GM21529 (cell line): Measurements from ENCODE around the gene DGCR2.
"Not testable (repeated sequence)": the region's sequence is repeated elsewhere in the genome, so short reads cannot be mapped to it uniquely, and the experiment has no call there.

Source experiments
- ATAC-seq: cut with Tn5 transposase; IDR thresholded peaks from one replicate; pipeline ENCODE4 v1.9.1; 2021; ENCODE audit not compliant: unreplicated experiment

The DGCR2 gene

DNA sequence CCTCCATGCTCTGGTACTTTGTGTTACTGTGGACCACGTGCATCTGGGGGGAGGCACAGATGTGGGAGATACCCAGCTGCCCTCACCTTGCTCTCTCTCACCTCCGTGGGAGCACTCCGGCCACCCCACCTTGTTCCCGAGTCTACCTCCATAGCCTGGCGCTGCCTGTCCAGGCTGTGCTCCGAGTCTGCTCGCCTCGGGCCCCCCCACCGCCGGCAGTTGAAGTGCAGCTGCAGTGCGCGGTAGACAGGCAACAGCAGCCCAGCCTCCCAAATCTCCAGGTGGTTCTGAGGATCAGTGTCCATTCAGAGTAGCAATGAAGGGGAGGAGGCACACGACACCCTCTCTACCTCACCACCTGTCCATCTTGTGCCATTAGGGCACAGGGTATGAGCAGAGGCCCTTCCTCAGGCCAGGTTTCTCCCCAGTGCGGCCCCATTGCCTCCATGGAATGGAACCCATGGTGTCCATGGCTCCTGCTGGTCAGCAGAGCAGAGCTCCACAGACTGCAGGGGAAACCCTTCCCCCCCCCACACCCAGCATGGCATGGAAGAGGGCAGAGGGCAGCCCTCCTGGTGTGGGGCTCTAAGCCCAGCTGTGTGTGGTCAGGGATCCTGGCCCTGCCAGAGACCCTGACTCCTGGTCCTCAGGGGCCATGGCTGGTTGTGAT, 89.2 kb downstream of the DGCR2 start:
- not testable (repeated sequence) for ATAC-seq

DNA sequence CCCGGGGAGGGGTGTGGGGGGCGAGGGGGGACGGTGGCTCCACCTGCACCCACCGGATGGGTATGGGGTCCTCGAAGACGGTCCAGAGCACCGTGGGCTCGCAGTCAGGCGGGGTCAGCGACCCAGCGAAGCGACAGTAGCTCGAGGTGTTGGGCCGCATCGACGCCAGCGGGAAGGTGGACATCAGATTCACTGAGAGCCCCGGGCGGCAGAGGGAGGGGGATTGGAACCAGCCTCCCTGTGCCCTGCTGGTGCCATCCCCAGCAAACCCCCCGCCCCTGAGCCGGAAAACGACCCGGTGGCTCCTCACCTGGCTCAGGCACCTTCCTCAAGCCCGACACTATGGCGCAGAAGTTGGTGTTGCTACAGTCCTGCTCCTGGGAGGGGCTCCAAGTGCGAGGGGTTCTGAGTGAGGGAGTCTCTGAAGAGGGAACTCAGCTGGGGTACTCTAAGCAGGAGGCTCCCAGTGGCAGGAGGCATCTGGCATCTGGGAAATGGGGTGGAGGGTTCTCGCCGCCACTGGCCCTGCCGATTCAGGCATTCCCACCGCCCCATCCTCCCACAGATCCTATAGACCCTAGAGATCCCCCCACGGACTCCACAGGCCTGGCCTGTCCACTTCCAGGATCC, 89.9 kb downstream of the DGCR2 start:
- not testable (repeated sequence) for ATAC-seq

DNA sequence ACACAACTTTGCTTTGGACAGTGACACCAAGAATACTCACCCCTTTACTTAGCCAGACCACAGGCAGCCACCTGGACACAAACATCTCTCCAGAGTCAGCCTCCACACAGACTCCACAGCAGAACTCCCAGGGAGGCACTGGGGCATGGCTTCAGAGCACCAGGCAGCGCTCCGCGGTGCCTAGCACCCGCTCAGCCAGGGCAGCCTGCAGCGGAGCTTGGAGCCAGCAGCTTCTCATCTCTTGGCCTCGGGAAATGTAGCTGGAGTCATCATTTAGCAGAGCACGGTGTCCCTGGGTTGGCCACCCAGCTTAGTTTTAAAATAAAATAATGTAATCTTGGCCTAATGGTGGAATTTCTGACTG, 91.3 kb downstream of the DGCR2 start:
- ATAC-seq = not testable (repeated sequence)

DNA sequence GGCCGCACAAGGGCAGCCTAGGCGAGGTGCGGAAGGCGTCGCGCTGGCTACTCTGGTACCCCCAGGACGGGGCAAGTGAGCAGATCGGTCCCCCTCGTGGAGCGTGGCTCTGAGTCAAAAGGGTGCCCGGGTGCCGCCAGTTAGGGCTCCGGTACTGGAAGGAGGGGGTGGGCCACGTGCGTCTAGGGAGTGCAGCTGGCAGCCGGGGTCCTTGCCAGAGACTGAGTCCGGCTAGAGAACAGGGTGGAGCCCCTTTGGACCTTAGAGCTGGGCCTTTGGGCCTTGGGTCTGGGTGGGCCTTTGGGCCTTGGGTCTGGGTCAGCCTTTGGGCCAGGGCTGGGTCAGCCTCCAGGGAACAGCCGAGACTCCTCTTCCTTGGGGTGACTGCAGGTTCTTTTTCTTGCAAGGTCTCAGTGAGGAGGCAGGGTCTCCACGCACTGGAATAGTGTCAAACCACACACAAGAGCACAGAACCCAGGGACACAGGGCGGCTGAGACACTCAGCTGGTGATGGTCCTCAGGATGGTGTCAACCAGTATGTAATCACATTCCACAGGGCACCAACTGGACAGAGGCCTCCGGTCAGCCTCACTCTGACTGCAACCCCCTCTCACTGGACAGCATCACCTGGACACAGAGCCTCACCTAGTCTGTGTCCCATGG, 91.9 kb downstream of the DGCR2 start:
- ATAC-seq = not testable (repeated sequence)

DNA sequence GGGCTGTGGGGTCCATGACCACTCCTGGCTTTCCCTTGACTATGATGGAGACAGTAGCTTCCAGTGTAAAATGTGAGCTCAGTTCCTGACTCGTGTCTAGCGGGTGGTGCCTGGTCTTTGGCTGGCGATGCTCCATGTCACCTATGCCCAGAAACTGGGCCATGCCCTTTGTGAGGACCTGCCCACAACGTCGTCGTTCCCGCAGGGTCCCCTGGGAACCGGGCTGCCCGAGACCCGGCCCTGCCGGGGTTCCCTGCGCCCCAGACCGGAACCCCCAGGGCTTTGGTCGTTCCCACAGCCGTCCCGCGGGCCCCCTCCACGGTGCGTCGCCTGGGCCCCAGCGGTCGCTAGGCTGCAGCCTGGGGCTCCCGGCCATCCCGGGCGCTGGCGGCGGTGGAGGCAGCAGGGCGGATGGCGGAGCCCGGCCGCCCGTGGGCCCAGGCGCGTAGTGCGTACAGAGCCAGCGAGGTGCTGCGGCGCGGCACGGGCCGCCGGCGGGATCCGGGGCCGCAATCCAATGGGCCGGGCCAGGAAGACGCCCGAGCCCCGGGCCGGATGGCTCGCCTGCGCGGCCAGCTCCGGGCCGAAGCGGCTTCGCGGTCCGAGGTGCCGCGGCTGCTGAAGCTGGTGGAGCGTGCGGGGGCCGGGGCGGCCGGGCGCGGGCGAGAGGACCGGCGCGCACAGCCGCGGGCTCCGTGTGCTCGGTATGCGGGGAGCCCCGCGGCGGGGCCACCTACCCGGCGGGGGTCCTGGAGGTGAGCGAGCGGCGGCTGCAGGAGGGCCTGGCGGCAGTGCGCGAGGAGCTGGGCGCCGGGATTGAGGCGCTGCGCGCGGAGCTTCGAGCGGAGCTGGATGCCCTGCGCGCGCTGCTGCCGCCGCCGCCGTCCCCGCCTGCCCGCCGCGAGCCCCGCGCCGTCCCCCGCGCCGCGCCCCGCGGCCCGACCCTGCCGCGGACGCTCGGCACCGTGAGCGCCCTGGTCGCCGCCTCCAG, 92.8 kb downstream of the DGCR2 start:
- ATAC-seq = not testable (repeated sequence)

DNA sequence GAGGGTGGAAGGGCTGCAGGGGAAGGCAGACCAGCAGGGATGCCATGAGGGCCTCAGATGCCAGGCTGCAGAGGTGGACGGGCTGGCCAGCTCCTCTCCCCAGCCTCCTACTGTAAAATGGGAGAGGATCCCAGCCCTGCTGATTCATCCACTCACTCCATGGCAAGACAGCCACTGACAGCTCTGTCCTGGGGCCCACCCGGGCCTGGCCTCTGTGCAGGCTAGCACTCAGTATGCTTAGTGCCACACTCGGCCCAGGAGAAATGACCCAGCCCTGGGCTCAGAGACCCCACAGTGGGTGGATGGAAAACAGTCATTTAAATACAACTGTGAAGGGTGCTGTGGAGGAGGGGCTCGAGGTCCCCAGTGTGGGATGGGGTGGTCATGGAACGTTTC, 94.2 kb downstream of the DGCR2 start:
- not testable (repeated sequence) for ATAC-seq

DNA sequence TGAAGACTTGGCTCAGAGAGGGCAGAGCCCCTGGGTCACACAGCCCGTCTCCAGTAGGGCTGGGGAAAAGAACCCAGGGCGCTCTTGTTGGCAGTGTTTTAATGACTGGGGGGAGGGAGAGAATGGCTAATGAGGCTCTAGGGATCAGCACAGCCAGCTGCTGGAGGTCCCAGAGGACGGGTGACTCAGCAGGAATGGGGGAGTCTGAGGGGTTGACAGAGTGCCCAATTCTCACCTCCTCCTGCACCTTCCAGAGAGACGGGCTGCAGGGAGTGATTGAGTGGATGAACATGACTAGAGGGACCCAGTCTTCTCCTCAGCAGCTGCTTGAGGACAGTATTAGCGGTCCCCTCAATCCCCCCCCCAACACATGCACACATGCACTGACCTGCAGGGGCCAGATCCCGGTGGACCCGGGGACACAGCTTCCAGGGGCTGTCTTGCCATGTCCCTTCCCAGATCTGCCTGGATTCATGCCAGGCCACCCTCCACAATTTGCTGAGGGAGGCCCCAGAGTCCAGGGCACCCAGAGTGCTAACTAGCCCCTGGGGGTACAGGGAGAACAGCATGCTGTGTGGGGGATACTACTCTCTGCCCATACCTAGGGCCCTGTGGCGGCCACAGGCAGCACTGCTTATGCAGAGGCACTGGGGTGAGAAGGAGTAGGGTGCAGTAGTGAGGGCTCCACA, 94.7 kb downstream of the DGCR2 start:
- ATAC-seq = not testable (repeated sequence)

DNA sequence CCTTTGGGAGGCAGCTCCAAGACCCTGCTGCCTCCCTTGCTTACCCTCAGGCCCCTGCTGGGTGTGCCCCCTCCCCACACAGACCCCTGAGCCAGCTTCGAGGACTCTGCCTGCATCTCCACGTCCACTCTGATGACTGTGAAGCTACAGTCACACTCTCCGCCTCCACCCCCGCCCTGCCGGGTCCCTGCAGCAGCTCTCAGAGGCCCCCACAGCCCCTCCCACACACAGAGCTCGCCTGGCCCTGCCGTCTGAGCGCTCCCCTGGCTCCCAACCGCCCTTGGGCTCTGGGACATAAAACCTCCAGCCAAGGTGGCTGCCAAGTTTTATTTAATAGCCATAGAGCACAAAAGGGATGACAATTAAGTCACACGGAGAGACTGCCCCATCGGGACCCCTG, 96.1 kb downstream of the DGCR2 start:
- not testable (repeated sequence) for ATAC-seq

DNA sequence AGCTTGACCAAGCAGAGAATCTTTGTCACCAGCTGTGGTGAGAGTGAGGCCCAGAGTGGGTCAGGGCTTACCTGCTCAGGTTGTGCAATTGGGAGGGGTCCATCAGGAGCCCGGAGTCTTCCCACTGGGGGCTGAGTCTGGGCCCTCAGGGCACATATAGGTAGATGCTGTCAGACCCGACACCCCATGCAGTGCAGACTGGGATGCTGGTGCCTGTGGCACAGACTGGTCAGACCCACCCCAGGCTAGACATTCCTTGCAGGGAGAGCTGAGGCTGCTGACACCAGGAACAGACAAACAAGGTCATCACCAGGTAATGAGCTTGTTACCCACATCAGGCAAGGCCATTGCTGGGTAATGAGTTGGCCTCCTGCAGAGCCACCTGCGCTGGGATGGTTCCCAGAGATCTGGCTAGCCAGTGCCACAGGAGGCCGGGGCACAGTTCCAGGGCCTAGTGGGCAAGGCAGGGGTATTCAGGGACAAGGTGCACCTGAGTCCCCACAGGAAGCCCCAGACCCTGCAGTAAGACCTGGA, 97.2 kb downstream of the DGCR2 start:
- ATAC-seq = not testable (repeated sequence)

DNA sequence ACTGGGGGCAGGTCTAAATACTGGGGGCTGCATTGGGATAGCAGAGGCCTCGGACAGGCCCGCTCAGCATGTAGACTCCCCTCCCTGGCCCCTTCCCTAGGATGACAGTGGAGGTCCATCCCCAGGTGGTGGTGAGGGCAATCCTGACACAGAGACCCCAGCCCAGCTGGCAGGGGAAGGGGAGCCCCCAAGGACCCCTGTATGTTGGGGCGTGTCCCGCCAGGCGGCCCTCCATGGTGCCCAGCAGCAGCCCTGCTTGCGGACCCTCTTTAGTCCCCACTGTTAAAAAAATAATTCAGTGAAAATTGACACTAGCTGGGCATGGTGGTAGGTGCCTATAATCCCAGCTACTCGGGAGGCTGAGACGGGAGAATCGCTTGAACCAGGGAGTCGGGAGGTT, 98.3 kb downstream of the DGCR2 start:
- not testable (repeated sequence) for ATAC-seq

DNA sequence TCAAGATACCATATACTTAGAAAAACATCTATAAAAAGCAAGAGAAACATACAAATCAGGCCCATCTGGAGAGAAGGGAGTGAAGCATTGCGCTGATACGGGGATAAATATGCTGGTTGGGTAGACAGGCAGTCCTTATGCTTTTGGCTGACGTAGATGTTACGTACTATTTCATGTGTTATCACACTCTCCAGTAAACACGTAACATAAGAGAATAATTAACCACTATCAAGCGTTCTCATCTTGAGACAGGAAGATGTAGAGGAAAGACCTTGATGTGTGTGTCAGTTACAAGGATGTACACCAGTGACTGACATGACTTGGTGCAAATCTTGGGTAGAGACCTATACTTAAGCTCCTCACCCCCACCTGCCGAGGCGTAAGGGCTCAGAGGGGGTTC, 99.5 kb downstream of the DGCR2 start:
- ATAC-seq = no peak

DNA sequence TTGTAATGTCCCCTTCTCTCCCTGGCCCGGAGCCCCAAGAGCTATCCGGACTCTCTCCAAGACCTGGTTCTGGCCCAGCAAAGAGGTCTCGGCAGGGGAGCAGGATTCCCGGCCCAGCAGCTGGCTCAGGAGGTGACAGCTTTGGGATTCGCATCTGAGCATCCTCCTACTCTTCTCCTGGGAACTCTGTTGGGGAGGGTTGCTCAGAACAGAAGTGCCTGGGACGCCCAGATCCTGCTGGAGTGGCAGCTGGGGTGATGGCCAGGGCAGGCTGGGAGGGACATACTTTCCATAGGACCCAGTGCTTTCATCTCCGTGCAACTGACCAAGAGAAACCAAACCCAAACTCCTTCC, 102.6 kb downstream of the DGCR2 start:
- no peak for ATAC-seq

DNA sequence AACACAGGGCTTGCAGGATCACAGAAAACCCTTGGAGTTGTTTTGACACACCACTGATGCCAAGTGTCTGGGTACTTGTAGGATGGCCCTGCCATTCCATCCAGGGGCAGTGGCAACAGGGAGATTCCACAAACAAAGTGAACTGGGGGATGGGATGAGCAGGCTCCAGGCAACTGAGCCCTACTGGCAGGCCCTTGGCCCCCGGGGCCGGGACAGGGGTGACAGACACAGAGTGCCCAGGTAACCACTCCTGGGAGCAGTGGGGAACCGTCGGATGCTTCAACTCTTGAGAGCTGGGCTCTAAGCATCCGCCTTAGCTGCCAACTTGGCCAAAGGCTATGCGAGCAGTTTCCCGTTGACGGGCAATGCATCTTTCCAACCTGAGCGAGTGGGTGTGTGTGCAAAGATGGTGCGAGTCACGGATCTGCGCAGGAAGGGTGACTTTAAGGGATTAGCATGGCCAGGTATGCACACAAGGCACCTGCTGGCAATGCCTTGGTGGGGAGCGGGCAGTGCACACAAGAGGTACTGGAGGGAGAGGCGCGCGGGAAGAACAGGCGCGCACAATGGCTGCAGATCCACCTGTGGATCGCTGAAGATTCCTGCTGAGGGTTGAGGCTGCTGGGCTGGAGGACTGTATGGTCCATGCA, 103.1 kb downstream of the DGCR2 start:
- no peak for ATAC-seq

DNA sequence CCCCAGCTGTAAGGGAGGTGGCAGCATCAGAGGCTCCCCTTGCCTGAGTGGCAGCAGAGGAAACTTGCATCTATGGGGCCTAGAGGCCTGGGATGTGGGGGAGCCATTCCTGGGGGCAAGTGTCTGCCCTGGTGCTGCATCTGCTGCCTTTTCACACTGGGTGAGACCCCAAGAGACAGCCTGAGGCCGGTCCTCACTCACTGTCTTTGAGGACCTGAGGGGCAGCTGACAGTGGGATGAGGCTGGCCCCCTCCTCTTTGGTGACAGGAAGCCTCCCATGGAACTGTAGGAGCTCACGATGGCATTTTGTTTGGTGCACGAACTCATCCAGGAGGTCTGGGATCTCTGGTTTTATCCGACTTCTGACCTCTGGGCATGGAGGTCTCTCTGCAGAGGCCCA, 104.0 kb downstream of the DGCR2 start:
- ATAC-seq = no peak

DNA sequence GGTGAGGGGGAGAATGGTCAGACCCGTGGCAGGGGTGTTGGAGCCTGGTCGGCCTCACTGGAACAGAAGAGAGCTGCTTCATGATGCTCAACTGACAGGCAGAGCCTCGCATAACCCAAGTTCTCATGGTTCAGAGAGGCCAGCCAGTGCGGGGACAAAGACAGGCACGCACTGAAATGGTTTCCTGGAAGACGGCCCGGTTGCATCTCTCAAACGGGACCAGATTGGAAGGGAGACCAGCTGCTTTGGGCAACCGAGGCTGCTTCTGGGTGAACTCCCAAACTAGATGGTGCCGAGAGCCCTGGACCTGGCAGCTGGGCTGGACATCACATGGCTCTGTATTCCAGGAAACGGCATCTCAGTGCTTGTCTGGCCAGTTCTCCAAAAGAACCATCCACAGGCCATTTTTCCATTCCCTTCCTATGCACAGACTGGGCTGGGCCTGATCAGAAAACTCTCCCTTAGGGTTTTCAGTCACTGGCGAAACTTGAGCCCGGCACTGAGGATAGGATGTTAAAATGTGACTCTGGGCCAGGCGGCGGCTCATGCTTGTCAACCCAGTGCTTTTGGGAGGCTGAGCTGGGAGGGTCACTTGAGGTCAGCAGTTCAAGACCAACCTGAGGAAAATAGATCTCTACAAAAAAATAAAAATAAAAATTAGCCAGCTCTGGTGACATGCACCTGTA, 106.0 kb downstream of the DGCR2 start:
- ATAC-seq = no peak

DNA sequence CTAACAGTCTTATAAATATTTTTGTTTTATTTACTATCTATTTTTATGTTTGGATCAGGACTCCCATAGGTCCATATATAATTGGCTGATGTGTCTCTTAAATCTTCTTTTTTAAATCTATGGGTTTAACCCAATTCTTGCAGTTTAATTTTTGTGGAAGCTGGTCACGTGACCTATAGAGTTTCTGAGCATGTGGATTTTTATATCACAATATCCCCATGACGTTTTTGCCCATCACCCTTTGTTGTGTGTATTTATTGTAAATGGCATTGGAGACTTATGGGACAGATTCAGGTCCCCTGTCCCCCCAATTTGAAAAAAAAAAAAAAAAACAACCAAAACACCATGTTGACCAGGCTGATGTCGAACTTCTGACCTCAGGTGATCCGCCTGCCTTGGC, 107.3 kb downstream of the DGCR2 start:
- no peak for ATAC-seq

DNA sequence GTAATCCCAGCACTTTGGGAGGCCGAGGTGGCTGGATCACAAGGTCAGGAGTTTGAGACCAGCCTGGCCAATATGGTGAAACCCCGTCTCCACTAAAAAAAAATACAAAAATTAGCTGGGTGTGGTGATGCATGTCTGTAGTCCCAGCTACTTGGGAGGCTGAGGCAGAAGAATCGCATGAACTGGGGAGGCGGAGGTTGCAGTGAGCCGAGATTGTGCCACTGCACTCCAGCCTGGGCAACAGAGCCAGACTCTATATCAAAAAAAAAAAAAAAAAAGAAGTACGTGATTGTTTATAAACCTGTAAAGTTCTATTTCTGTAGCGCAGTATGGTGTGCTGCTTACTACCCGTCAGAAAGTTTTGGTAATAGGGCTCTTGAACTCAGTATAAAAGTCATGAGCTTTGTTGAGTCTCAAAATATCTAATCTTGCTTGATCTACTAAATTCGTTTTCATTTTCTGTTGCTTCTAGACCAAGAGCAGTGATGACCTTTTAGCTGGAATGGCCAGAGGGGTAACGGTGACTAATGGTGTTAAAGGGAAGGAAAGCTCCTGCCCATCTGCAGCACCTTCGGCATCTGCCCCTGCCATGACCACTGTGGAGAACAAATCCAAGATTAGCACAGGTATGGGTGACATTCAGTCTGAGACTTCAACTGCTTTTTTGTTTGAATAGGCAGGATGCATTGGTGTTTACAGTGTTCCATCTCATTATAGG, 108.2 kb downstream of the DGCR2 start:
- ATAC-seq = not testable (repeated sequence)

DNA sequence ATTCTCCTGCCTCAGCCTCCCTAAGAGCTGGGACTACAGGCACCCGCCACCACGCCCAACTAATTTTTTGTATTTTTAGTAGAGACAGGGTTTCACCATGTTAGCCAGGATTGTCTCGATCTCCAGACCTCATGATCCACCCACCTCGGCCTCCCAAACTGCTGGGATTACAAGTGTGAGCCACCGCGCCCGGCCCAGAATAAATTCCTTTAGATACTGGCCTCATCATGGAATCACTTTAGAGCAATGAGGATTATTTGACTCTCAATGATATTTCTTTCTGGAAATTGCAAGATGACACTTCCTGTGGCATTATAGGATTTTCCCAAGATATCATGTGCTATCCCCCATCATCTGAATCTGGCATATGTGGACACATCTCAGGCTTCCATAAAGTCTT, 108.8 kb downstream of the DGCR2 start:
- ATAC-seq = not testable (repeated sequence)
